Thyroid gland (tissue), 4 donors: ENCODE results near the gene RGS5. TPM values are rescaled to one million over a fixed set of nuclear protein-coding genes. Genes with fewer than 3 reads are reported as not detected.
"Not testable (repeated sequence)": the region's sequence is repeated elsewhere in the genome, so short reads cannot be mapped to it uniquely, and the experiment has no call there.

Source experiments
- DNase-seq, 2 donors: peaks; one replicate each; pipeline ENCODE4 v3.0.0-alpha.2; 2019
- H3K27ac ChIP-seq, 3 donors: fragments of 200-600 bp; sonication (generic); 1 replicate in 2 of 3; 2 replicates in 1 of 3; pipeline ENCODE4 v1.5.1; 2016 to 2019; ENCODE audit warnings: mild to moderate bottlenecking in 1 of 3, moderate library complexity in 1 of 3
- H3K27me3 ChIP-seq: fragments of 200-600 bp; sonication (generic); one replicate; pipeline ENCODE4 v1.5.1; 2019
- H3K36me3 ChIP-seq, 2 donors: fragments of 200-600 bp; sonication (generic); one replicate each; pipeline ENCODE4 v1.5.1; 2016 to 2019
- H3K4me1 ChIP-seq, 2 donors: fragments of 200-600 bp; sonication (generic); one replicate each; pipeline ENCODE4 v1.5.1; 2017 to 2019
- H3K4me3 ChIP-seq, 3 donors: fragments of 200-600 bp; sonication (generic); replicated peaks in 1 of 3; 1 replicate in 2 of 3; 2 replicates in 1 of 3; pipeline ENCODE4 v1.5.1; 2016; ENCODE audit warnings: mild to moderate bottlenecking in 1 of 3
- H3K9me3 ChIP-seq: fragments of 200-600 bp; sonication (generic); one replicate; pipeline ENCODE4 v1.5.1; 2017
- CTCF ChIP-seq, 6 experiments: fragments of 200-600 bp in 3 of 6; fragments of 450-650 bp in 3 of 6; sonication (generic) in 3 of 6; IDR thresholded peaks; one replicate each; pipeline ENCODE4 v1.5.1; 2016 to 2019; ENCODE audit warnings: antibody characterized with exemption in 6 of 6, mild to moderate bottlenecking in 2 of 6, inconsistent platforms in 1 of 6, moderate library complexity in 1 of 6
- POLR2A ChIP-seq, 2 donors: fragments of 450-650 bp; IDR thresholded peaks; one replicate each; pipeline ENCODE4 v1.6.1; 2017; ENCODE audit warnings: antibody characterized with exemption in 2 of 2, mild to moderate bottlenecking in 2 of 2, moderate library complexity in 1 of 2
- WGBS, 2 donors: methylation state at CpG; one replicate each; pipeline ENCODE4 v1.1.5; 2017; 5-methylcytosine and 5-hydroxymethylcytosine counted together
- intact Hi-C: fragments of 100-400 bp; cut with DNase I; formaldehyde crosslinking; loops from one replicate; pipeline ENCODE4 v1.15.1; 2023
- total RNA-seq, 4 donors: library from RNA; depleted of rRNA; stranded (reverse); fragments of >200 nt; gene quantifications; one replicate each; pipeline ENCODE4 v1.2.3, GENCODE V29; 2016

Gene RGS5
- total RNA-seq, 4 donors from 2014 or later = 72.3 to 532 (median 103) TPM

DNA sequence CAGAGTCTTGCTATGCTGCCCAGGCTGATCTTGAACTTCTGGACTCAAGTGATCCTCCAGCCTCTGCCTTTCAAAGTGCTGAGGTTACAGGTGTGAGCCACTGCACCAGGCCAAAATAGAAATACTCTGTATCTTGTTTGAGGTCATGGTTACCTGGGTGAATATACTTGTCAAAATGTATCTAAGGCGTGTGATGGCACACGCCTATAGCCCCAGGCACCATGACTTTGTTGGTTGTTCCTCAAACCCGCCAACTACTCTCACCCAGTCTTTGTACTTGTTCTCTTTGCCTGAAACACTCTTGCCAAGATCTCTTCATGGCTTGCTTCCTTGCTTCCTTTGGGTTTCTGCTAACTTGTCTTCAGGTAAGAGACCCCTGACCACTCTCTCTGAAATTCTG is 38.0 kb upstream of the RGS5 start:
- no peaks in the 10 kb centered on the region for H3K9me3 ChIP-seq
- H3K36me3 ChIP-seq = no peaks in the 10 kb centered on the region
- TF ChIP-seq CTCF (IDR thresholded peaks at IDR 0.05) = no peak
- no peak for TF ChIP-seq POLR2A (IDR thresholded peaks at IDR 0.05)
- H3K27ac ChIP-seq = no peak overlapping the region
- H3K4me3 ChIP-seq = no peak overlapping the region
- 95 to 96% methylated on average over 3 of the region's 3 CpGs for WGBS, 2 donors
- intact Hi-C loops = no loop called here
- no peaks in the 10 kb centered on the region for H3K4me1 ChIP-seq
- no peaks in the 10 kb centered on the region for H3K27me3 ChIP-seq
- no peak for DNase-seq

GRCh38 chr1:163233643-163234042 is 30.9 kb upstream of the RGS5 start:
- WGBS, 2 donors = 85 to 92% methylated on average over 3 of the region's 3 CpGs
- H3K4me1 ChIP-seq, H3K36me3 ChIP-seq, H3K4me3 ChIP-seq, H3K27ac ChIP-seq, H3K9me3 ChIP-seq, H3K27me3 ChIP-seq, intact Hi-C loops, DNase-seq: not testable (repeated sequence)

GRCh38 chr1:163231385-163231784 is 28.7 kb upstream of the RGS5 start:
- no peaks in the 10 kb centered on the region for H3K36me3 ChIP-seq
- WGBS, 2 donors = 35 to 38% methylated on average over 2 of the region's 2 CpGs
- no peak overlapping the region for H3K27ac ChIP-seq
- no peak overlapping the region for H3K4me3 ChIP-seq
- intact Hi-C loops = no loop called here
- H3K4me1 ChIP-seq = no peaks in the 10 kb centered on the region
- H3K9me3 ChIP-seq = no peaks in the 10 kb centered on the region
- DNase-seq = no peak
- TF ChIP-seq CTCF (IDR thresholded peaks at IDR 0.05) = no peak
- no peak for TF ChIP-seq POLR2A (IDR thresholded peaks at IDR 0.05)
- no peaks in the 10 kb centered on the region for H3K27me3 ChIP-seq

GRCh38 chr1:163230827-163231226 is 28.1 kb upstream of the RGS5 start:
- no peak for TF ChIP-seq POLR2A (IDR thresholded peaks at IDR 0.05)
- TF ChIP-seq CTCF (IDR thresholded peaks at IDR 0.05) = no peak
- Histone ChIP-seq H3K27me3 (no peaks in the 10 kb centered on the region), H3K4me1 (no peaks in the 10 kb centered on the region), H3K9me3 (no peaks in the 10 kb centered on the region), H3K4me3 (no peak overlapping the region), H3K36me3 (no peaks in the 10 kb centered on the region), H3K27ac (no peak overlapping the region)
- 93 to 98% methylated on average over 3 of the region's 3 CpGs for WGBS, 2 donors
- no peak for DNase-seq
- intact Hi-C loops = no loop called here

- H3K9me3 ChIP-seq, H3K4me3 ChIP-seq, H3K27ac ChIP-seq, H3K27me3 ChIP-seq, DNase-seq, H3K4me1 ChIP-seq, intact Hi-C loops, H3K36me3 ChIP-seq: not testable (repeated sequence)
- 83 to 91% methylated on average over 2 to 3 of the region's 3 CpGs for WGBS, 2 donors
Observed at GRCh38 chr1:163228271-163228670, 25.6 kb upstream of the RGS5 start.

DNA sequence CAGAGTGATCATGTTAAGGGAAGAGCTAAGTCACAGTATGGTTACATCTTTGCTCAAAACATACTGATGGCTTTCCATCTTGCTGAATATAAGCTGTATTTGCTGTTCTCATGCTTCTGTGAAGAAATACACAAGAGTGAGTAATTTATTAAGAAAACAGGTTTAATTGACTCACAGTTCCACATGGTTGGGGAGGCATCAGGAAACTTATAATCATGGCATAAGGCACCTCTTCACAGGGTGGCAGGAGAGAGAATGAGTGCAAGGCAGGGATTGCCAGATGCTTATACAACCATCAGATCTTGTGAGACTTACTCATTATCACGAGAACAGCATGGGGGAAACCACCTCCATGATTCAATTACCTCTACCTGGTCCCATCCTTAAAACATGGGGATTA is 24.4 kb upstream of the RGS5 start:
- H3K9me3 ChIP-seq = no peaks in the 10 kb centered on the region
- H3K36me3 ChIP-seq = no peaks in the 10 kb centered on the region
- no peaks in the 10 kb centered on the region for H3K27me3 ChIP-seq
- no peak for TF ChIP-seq POLR2A (IDR thresholded peaks at IDR 0.05)
- TF ChIP-seq CTCF (IDR thresholded peaks at IDR 0.05) = no peak
- no peak overlapping the region for H3K4me3 ChIP-seq
- no peaks in the 10 kb centered on the region for H3K4me1 ChIP-seq
- H3K27ac ChIP-seq = no peak overlapping the region
- intact Hi-C loops = no loop called here
- WGBS, 2 donors = 68 to 90% methylated on average over 1 of the region's 1 CpG
- DNase-seq = no peak
